Measurements from ENCODE around the gene MCM3AP.

Gene MCM3AP

GRCh38 chr21:46274797-46275390 is 10.5 kb downstream of the MCM3AP start:
- no peak for DNase-seq

GRCh38 chr21:46273341-46273740 is 12.1 kb downstream of the MCM3AP start:
- no peak for DNase-seq

GRCh38 chr21:46269466-46269865 is 15.9 kb downstream of the MCM3AP start:
- DNase-seq, result no peak

- no peak for DNase-seq
These were observed 17.0 kb downstream of the MCM3AP start for GRCh38 chr21:46268371-46268770.

- DNase-seq, result no peak
These were observed 18.5 kb downstream of the MCM3AP start for GRCh38 chr21:46266946-46267345.

- DNase-seq, result no peak
These were observed 19.5 kb downstream of the MCM3AP start for GRCh38 chr21:46265736-46266525.

- DNase-seq, result no peak
These were observed 20.7 kb downstream of the MCM3AP start for GRCh38 chr21:46264690-46265144.

- no peak for DNase-seq
These were observed 21.2 kb downstream of the MCM3AP start for GRCh38 chr21:46264046-46264689.

GRCh38 chr21:46256501-46256994 is 28.9 kb downstream of the MCM3AP start:
- DNase-seq, result no peak

GRCh38 chr21:46255758-46256337 is 29.6 kb downstream of the MCM3AP start:
- no peak for DNase-seq

- no peak for DNase-seq
These were observed 30.2 kb downstream of the MCM3AP start for GRCh38 chr21:46255166-46255565.

GRCh38 chr21:46254208-46254975 is 31.0 kb downstream of the MCM3AP start:
- DNase-seq, result no peak

GRCh38 chr21:46253610-46254124 is 31.7 kb downstream of the MCM3AP start:
- no peak for DNase-seq

GRCh38 chr21:46252840-46253239 is 32.6 kb downstream of the MCM3AP start:
- DNase-seq, result no peak

- no peak for DNase-seq
These were observed 35.2 kb downstream of the MCM3AP start for GRCh38 chr21:46250146-46250725.

- no peak for DNase-seq
These were observed 36.6 kb downstream of the MCM3AP start for GRCh38 chr21:46248827-46249226.

GRCh38 chr21:46248422-46248782 is 37.0 kb downstream of the MCM3AP start:
- no peak for DNase-seq

GRCh38 chr21:46247699-46248421 is 37.6 kb downstream of the MCM3AP start:
- DNase-seq, result no peak

- DNase-seq, result no peak
These were observed 39.1 kb downstream of the MCM3AP start for GRCh38 chr21:46246345-46246744.

- DNase-seq, result no peak
These were observed 40.0 kb downstream of the MCM3AP start for GRCh38 chr21:46245213-46245915.

Measured in right kidney (tissue), 1 donor.